GM18499 (cell line): ENCODE results near the gene TYW1B.
"Not testable (repeated sequence)": the region's sequence is repeated elsewhere in the genome, so short reads cannot be mapped to it uniquely, and the experiment has no call there.

Experiments used
- ATAC-seq: cut with Tn5 transposase; IDR thresholded peaks from one replicate; pipeline ENCODE4 v1.9.1; 2021; ENCODE audit warnings: moderate number of reproducible peaks; ENCODE audit not compliant: insufficient read depth, unreplicated experiment

Gene TYW1B

GRCh38 chr7:72816370-72817157 is 11.4 kb downstream of the TYW1B start:
- not testable (repeated sequence) for ATAC-seq

DNA sequence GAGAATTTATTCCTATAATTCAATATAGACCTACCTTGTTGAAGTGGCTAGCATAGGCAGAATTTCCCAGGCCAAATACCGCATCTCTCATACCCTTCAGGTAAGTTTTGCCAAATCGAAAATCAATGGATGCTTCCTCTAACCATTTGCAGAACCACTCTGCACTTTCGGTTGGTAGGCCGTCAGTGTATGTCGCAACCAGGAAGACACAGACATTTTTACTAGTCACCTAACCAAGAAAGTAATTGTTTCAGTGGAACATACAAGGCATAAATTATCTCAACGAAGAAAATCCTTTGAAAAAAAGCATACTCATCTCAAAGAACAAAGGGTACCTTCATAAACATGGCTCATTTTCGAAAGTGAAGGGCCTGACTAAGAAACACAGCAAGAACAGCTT is 17.6 kb downstream of the TYW1B start:
- ATAC-seq: not testable (repeated sequence)

- not testable (repeated sequence) for ATAC-seq
Measured at GRCh38 chr7:72808511-72808910, 19.5 kb downstream of the TYW1B start.

- ATAC-seq: not testable (repeated sequence)
Measured at GRCh38 chr7:72806851-72807250, 21.1 kb downstream of the TYW1B start.

DNA sequence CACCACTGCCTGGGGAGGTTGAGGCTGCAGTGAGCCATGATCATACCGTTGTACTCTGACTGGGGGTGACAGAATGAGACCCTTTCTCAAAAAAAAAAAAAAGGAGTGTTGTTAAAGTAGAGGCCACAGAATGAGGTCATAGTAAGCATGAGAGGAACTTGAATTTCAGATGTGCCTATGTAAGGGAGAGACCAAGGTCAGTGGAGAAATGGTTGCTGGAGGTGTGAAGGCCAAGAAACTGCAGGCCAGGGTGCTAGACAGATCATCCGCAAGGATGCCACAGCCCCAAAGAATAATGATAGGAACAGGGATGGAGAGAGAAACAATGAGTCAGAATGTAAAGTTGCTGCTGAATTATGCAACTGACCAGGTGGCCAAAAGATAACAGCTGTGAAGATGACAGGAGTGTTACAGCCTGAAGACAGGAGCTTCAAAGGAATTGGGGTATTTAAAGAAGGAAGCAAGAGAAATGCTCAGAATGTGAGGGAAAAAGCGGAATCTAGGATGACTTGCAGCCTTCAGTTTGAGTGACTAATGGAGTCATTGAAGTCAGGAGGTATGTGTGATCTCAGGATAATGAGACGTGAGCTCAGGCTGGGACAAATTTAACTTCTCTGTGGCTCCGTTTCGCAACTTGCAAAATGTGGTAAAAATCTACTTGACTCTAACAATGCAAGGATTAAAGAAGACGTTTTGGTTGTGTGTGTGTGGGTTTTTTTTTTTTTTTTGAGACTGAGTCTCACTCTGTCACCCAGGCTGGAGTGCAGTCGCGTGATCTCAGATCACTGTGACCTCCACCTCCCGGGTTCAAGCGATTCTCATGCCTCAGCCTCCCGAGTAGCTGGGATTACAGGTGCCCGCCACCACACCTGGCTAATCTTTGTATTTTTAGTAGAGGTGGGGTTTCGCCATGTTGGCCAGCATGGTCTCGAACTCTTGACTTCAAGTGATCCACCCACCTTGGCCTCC is 22.2 kb downstream of the TYW1B start:
- ATAC-seq: no peak

- not testable (repeated sequence) for ATAC-seq
Measured at GRCh38 chr7:72803778-72804177, 24.2 kb downstream of the TYW1B start.

GRCh38 chr7:72801564-72801963 is 26.4 kb downstream of the TYW1B start:
- not testable (repeated sequence) for ATAC-seq

GRCh38 chr7:72795401-72795800 is 32.6 kb downstream of the TYW1B start:
- not testable (repeated sequence) for ATAC-seq

DNA sequence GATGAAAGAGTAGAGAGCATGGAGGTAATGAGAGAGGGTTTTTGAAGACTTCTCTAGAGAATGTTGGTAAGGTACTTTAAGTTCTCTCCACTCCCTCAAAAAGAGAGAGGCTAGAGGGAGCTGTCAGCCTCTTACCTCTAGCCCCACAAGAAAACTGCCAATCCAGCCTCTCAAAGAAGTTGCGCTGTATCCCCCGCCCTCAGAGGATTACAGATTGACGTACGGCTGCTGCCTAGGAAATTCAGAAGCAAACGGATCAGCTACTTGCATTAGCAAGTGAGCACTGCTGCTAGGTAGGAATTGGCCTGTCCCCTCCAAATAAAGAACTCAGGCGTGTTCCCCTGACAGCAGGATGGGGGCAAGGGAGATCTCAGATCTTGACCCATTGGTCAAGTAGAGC is 34.2 kb downstream of the TYW1B start:
- ATAC-seq: no peak

GRCh38 chr7:72790698-72791060 is 37.3 kb downstream of the TYW1B start:
- ATAC-seq: not testable (repeated sequence)

- ATAC-seq: not testable (repeated sequence)
Measured at GRCh38 chr7:72790048-72790697, 37.8 kb downstream of the TYW1B start.

DNA sequence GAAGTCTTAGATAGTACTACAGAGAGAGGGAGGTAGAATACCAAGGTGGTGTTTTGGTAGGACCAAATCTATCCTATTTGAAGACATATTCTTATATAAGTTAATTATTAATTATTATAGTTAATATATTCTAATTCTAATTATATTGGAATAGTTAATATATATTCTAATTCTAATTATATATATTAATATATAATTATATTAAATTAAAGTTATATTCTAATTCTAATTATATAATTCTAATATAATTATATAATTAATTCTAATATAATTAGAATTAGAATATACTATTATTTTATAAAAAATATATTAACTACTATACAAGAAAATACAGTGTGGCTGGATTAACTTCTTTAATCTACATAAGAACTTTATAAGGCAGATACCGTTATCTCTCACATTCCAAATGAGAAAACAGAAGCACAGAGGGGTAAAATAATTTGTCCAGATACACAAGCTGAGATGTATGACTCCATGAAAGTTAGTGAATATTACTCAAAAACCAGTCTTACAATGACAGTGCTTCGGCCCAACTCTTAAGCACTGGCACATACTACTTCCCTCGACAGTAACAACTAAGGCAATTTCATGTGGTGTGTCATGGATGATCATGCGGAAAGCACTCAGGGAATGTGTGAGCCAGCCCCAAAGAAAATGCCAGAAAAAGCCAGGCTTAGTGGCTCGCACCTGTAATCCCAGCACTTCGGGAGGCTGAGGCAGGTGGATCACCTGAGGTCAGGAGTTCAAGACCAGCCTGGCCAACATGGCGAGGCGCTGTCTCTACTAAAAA is 42.6 kb downstream of the TYW1B start:
- ATAC-seq: no peak

- ATAC-seq: not testable (repeated sequence)
Measured at GRCh38 chr7:72783601-72784370, 44.2 kb downstream of the TYW1B start.

DNA sequence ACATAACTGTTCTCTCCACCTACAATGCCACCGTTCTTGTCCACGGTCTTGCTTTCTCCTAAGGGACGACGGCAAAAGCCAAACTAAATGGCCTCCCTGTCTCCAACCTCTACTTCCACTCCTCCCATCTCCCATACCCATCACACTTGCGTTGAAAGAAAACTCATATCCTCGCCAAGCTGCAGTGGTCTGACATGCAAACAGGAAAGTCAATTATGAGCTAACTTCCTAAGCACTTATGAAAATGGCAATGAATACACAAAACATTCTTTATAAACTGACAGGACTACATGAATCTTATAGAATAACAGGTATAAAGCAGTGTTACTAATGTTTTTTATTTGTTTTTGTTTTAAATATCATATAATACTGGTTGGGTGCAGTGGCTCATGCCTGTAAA is 46.4 kb downstream of the TYW1B start:
- ATAC-seq: no peak

- ATAC-seq: no peak
Measured at GRCh38 chr7:72781161-72781560, 46.8 kb downstream of the TYW1B start.

GRCh38 chr7:72780289-72780894 is 47.6 kb downstream of the TYW1B start:
- ATAC-seq: not testable (repeated sequence)

GRCh38 chr7:72777167-72777566 is 50.8 kb downstream of the TYW1B start:
- ATAC-seq: not testable (repeated sequence)

DNA sequence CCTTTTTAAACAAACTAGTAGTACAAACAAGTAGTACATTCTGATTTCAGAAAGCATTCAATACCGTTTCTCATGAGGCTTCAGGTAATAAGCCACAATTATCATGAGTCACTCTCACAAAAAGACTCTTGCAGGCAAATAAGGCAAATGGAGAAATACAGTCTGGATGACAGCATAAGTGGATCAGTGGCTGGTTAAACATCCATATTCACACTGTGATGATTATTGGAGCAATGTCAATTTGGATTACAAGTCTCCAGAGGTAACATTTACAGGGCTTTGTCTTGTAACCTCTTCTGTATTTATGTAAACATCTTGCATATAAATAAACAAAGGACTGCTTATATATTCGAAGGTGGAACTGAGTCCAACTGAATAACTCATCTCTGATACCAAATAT is 55.4 kb downstream of the TYW1B start:
- ATAC-seq: not testable (repeated sequence)

DNA sequence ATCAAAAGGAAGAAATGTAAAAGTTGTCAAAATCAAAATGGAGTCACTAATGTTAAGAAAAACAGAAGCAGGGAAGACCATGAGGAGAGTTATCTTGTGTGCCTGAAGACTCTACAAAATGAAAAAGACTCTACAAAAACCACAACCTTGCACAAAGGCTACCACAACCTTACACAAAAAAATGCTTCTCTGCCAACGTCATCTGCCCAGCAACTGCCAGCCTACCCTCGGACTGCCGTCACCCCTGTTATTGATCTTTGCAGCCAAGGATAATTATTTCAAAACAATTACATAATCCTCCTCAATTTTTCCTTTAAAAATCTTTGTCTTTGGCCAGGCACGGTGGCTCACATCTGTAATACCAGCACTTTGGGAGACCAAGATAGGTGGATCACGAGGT is 61.0 kb downstream of the TYW1B start:
- not testable (repeated sequence) for ATAC-seq
